Right renal pelvis (tissue), 4 donors: ENCODE measurements around the gene NSD2. TPM values are rescaled to one million over a fixed set of nuclear protein-coding genes. Genes with fewer than 3 reads are reported as not detected.

Source experiments
- DNase-seq, 4 donors: peaks; one replicate each; pipeline ENCODE4 v3.0.0-alpha.2; 2013; ENCODE audit warnings: low read depth in 4 of 4, low spot score in 3 of 4, missing footprints in 1 of 4
- polyA plus RNA-seq, 4 donors: library from polyadenylated mRNA; unstranded; fragments of 120-200 nt; gene quantifications; one replicate each; pipeline ENCODE4 v1.2.1, GENCODE V29; 2013; ENCODE audit not compliant: insufficient read length in 4 of 4

NSD2 gene
- polyA plus RNA-seq, 4 donors, result 68.2 to 85.6 (median 79.1) TPM

- DNase-seq, result no peak
These were observed 93.2 kb downstream of the NSD2 start for GRCh38 chr4:1964443-1964842.

DNA sequence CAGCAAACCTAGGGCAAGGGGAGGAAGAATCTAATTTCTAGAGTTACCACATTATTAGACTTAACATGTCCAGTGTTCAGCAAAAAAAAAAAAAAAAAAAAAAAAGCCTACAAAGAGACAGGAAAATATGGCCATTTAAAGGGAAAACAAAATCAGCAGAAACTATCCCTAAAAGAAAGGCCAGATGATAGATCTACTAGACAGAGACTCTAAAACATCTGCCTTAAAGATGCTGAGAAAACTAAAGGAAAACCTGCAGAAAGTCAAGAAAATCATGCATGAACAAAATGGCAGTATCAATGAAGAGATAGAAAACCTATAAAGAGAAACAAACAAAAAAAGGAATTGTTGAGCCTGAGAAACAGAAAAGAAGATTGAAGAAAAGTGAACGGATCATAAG lies 93.8 kb downstream of the NSD2 start:
- no peak for DNase-seq

- no peak for DNase-seq
These were observed 96.4 kb downstream of the NSD2 start for GRCh38 chr4:1967512-1968149.

DNA sequence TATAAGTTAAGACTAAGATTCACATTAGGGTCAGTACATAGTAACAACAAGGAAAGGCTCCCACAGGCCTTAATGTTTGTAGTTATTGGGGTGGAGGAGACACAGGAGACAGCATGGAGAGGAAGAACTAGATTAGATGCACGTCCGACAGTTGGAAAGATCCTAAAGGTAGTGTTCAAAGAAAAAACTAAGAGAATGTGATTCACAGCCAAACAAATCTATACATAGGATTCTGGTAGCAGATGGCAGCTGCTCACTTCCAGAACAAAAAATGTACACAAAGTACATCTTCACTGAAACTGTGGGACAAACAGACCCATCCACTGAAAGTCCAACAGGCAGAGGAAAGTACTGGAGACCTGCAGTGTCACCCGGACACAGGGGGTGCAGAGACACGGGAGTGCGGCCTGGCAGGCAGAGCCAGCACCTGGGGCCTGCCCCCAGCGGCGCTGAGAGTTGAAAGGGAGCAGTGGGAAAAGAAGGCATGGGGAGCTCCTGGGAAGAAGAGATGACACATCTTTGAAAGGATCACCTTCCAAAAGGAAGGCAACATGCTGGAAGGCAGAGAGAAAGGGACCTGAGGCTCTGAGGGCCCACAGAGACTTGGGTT lies 97.6 kb downstream of the NSD2 start:
- no peak for DNase-seq

- DNase-seq, result no peak
These were observed 98.9 kb downstream of the NSD2 start for GRCh38 chr4:1969928-1970723.

DNA sequence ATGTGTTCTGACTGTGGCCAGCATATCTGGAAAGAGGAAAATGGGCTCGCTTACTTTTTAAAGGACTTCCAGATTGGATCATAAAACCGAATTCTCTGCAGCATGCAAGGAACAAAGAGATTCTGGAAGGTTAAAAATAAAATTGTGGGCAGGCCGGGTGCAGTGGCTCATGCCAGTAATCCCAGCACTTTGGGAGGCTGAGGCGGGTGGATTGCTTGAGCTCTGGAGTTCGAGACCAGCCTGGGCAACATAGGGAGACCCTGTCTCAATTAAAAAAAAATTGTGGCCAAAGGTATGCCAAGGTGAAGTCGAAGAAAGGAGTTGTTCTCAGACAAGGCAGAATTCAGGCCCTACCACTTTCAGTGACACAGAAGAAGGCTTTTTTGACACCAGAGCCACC lies 99.7 kb downstream of the NSD2 start:
- no peak for DNase-seq

- DNase-seq, result no peak
These were observed 100.4 kb downstream of the NSD2 start for GRCh38 chr4:1971456-1972200.

- DNase-seq, result no peak
These were observed 101.2 kb downstream of the NSD2 start for GRCh38 chr4:1972414-1972813.

DNA sequence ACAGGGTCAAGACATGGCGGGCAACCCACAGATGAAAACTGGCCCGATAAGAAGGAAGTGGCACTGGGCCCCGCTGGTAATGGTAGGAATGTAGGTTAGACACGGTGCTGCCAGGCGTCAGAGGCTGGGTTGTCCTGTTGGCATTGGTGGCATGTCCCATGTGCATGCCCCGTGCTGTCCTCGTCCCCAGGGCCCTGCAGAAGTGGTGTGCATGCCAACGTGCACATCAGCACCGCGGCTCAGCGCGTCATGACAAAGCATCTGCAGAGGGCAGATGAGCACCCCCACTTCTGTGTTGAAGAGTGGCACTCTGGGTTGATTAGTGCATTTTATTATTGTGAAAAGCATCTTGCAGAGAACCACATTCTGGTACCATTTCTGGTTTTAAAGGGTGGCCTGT lies 102.0 kb downstream of the NSD2 start:
- no peak for DNase-seq

DNA sequence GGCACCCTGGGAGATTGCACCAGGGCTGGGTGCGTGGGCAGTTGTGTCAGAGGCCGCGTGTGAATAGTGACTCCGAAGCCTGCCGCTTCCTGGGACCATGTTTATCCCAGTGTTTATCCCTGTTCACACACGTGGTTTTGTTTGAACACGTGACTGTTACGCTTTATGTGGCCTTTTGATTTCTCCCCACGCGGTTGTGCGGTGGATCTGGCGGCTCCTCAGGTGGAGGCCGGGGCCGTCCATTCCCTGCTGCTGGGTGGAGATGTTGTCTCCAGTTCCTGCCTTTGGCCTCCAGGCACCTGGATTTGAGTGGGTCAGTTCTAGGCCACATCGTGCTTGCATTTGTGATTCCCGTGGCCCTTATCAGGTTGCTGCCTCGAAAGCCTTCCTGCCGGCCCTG lies 102.5 kb downstream of the NSD2 start:
- no peak for DNase-seq

- DNase-seq, result no peak
These were observed 103.6 kb downstream of the NSD2 start for GRCh38 chr4:1974840-1975239.

- DNase-seq, result no peak
These were observed 104.2 kb downstream of the NSD2 start for GRCh38 chr4:1975391-1975801.

- DNase-seq, result no peak
These were observed 104.7 kb downstream of the NSD2 start for GRCh38 chr4:1975880-1976279.

DNA sequence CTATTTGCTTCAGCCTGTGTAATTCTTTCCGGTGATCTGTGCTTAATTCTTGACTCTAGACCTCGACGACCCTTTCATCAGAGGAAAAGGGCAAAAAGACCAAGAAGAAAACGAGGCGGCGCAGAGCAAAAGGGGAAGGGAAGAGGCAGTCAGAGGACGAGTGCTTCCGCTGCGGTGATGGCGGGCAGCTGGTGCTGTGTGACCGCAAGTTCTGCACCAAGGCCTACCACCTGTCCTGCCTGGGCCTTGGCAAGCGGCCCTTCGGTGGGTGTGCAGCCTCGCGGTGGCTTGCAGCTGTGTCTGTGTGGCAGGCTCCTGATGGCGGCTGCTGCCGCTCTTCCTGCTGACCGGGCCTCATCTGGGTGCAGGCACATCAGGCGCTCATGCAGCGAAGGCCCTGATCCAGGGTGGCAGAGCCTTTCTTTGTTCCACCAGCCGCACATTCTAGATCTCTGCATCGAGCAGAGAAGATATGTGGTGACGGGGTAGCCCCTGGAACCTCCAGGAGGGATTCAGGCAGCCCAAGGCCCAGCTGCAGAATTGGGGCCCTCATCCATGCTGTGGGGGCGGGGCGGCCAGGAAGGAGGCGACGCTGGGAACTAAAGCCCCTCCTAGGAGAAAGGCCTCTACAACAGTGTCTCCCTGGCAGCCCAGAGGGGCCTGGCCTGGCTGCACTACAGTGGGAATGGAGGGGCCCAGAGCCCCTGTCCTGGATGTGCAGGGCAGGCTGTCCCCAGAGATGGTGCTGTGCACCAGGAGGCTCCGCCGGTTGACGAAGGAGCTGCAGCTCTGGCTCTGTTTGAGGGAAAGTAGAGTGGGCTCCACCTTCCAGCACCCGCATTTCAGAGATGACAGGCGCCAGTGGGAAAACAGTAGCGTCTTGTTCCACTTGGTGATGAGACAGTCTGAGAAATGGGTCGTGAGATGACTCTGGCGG lies 105.5 kb downstream of the NSD2 start:
- DNase-seq, result no peak

- DNase-seq, result no peak
These were observed 107.0 kb downstream of the NSD2 start for GRCh38 chr4:1978226-1978625.

DNA sequence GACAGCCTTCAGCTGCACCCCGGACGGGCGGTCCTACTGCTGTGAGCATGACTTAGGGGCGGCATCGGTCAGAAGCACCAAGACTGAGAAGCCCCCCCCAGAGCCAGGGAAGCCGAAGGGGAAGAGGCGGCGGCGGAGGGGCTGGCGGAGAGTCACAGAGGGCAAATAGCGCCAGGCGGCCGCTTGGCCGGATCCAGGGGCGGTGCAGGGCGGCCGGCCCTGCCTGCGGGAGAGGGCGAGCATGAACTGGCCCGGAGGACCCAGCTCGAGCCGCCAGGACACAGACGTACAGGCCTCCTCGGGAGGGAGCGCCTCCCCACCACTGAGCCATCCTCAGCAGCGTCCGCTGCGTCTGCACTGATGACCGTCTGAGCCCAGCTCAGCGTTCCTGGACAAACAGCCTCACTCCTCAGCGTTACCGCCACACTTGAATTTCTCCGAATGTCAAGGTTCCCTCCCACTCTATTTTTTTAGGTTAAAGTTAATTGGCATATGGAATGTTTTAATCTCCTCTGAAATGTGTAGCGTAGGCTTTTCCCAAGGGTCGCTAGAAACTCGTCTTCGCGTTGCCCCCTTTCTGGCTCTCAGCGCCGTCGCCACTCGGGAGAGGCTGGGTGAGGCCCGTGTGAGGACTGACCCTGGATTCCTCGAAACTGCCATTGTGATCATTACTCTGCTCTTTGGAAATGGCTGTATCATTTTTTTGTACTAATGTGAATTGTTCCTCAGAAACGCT lies 107.7 kb downstream of the NSD2 start:
- no peak for DNase-seq

DNA sequence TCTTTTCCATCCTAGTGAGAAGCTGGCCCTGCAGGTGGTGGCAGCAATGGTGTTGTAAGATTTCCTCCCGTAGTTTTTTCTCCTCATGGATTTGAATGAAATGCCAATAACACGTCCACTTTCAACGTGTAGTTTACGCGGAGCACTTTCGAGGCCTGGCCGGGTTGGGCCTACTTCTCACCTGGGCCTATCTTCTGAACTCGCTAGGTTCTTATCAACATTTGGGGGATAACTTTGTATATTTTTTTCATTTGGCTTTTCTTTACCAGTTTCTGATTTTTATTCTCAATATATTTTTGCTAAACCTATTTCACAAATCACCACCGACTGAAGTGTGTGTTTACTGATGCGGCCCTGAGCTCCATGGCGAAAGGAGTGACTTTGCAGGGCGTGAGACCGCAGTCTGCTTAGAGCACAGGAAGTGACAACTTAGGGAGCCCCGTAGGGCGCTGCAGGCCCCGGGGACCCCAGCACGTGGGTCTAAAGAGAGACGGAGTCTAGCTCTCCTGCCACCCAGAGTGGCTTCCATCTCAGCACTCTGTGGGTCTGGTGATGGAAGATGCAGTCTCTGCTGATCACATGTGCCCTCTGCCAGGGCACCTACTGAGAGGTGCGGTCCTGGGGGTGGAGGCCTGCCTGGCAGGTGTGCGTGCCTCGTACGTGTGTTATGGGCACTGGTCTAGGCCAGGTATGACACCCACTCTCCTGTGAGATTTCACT lies 108.4 kb downstream of the NSD2 start:
- no peak for DNase-seq

DNA sequence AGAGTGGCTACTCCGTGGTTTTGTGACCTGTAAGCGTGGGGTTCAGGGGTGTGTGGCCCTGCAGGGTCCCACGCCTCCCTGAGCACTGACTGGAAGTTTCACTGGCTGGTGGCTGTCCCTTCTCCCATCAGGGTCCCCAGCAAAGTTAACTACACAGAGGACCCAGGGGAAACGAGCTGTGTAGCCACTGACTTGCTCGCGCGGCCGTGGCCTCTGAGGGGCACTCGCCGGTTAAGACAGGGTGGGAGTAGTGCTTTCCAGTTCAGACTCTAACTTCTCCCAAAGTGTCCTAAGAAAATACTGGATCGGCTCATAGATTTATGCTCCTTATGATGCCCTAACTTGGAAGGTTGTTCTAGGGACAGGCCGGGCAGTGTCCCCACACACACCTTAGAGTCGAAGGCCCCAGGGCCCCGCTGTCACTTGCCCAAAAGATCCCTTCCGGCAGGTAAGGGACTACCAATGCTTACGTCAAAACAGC lies 109.4 kb downstream of the NSD2 start:
- no peak for DNase-seq
